RWPE1 (cell line): ENCODE data around the gene ANO4.

Experiments used
- CTCF ChIA-PET: fragments of 350-600 bp; sonication (Branson Sonifier 250); formaldehyde crosslinking; extraction: SDS; loops from one replicate; lab custom pipeline; 2021; lab: Yijun Ruan, JAX
- POLR2A ChIA-PET: fragments of 400-600 bp; formaldehyde crosslinking; extraction: SDS; loops from one replicate; lab custom pipeline; 2020; ENCODE audit warnings: antibody characterized with exemption; ENCODE audit not compliant: low non-redundant PET; lab: Yijun Ruan, JAX
- DNase-seq: peaks from one replicate; pipeline ENCODE4 v3.0.0; 2012; ENCODE audit warnings: low spot score
- H3K27ac ChIP-seq: fragments of 450-650 bp; 2 replicates; pipeline ENCODE4 v1.5.1; 2017
- TF ChIP-seq, protein P1 (sequence below): fragments of 450-650 bp; conservative IDR thresholded peaks from 2 replicates; pipeline ENCODE4 v1.5.1; 2017; ENCODE audit warnings: low read depth, mild to moderate bottlenecking

The ANO4 gene

DNA sequence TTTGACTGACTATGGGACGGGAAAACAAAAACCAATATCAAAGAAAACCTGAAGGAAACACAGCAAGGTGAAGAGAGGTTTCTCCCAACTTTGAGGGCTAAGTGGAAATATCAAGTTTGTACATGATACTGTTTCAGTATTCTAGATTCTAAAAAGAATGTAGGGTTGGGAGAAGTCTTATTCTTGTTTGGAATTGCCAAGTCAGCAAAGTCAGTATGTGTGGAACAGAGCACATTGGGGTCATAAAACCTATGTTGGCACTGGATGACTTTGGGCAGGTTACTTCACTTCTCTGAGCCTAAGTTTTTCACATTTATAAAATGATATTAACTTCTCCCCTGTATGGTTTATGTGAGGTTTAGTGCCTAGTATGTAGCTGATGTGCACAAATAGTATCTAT is 182.2 kb downstream of the ANO4 start:
- TF ChIP-seq, protein P1, sequence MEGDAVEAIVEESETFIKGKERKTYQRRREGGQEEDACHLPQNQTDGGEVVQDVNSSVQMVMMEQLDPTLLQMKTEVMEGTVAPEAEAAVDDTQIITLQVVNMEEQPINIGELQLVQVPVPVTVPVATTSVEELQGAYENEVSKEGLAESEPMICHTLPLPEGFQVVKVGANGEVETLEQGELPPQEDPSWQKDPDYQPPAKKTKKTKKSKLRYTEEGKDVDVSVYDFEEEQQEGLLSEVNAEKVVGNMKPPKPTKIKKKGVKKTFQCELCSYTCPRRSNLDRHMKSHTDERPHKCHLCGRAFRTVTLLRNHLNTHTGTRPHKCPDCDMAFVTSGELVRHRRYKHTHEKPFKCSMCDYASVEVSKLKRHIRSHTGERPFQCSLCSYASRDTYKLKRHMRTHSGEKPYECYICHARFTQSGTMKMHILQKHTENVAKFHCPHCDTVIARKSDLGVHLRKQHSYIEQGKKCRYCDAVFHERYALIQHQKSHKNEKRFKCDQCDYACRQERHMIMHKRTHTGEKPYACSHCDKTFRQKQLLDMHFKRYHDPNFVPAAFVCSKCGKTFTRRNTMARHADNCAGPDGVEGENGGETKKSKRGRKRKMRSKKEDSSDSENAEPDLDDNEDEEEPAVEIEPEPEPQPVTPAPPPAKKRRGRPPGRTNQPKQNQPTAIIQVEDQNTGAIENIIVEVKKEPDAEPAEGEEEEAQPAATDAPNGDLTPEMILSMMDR = no peak
- no peak overlapping the region for H3K27ac ChIP-seq
- ChIA-PET POLR2A (no interaction called here), CTCF (no interaction called here)
- DNase-seq = no peak

DNA sequence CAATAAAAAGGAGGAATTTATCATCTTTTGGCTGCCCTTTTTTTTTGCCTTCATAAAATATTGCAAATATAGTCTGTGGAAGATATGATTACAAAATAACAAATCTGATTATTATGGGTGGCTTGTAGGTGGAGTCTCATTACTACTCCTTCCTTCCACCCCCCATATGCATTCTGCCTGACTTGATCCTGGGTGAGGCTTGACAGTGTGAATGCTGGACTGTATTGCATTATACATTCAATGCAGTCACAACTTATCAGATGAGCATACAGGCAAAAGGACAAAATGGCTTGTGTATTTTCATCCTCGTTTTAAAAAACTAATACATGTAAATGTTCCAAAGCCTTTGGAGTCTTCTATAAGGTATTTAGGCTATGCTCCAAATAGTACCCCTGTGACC is 186.3 kb downstream of the ANO4 start:
- ChIA-PET CTCF (interaction anchor here (0.9 kb wide), 1 partner anchor 84 kb away, joined by 3 read pairs; no protein-coding TSS in a partner anchor), POLR2A (no interaction called here)
- H3K27ac ChIP-seq = no peak overlapping the region
- DNase-seq = no peak
- TF ChIP-seq, protein P1 = no peak

DNA sequence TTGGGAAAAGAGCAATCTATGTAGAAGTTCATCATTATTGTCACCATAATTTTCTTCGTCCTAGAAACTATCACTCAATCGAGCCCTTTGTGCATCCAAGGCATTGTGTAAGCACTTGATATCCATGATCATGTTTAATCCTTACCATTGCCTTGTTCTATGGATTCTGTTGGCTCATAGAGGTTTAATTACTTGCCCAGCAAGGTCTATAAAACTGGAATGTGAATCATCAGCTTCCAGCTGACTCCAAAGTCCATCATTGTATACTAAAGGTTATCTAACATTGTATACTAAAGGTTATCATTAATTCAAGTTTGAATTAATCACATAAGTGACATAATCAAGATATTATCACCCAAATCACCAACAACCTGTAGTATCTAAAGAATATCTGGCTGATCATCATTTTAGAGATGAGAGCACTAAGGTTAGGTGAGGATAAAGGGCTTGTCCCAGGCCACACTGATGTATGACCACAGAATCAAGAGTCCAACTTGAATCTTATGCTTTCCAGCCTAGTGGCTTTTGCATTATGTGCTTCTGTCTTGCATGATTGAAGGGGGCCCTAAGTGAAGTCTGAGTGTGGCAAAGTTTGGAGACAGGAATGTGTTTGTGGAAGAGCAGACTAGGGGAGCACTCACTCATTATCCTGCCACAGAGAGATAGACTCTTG is 188.1 kb downstream of the ANO4 start:
- TF ChIP-seq, protein P1 = no peak
- DNase-seq = no peak
- POLR2A ChIA-PET = no interaction called here
- CTCF ChIA-PET = no interaction called here
- H3K27ac ChIP-seq = no peak overlapping the region

DNA sequence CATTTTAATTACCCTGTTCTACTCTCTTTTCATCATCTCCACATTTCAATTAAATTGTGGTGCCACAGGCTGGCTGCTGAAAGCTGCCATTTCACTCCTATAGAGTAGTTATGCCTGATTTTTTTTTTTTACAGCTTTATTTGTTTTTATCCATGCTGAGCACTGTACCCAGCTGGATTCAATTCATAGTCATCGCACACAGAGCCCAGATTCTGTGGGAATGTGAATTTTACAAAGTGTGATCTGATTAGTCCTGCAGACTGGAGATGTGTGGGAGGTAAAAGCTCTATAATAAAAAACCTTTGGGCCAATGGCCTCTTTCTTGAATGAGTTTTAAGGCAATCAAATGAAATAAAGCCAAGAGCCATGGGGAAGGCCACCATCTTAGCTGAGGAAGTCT is 190.2 kb downstream of the ANO4 start:
- TF ChIP-seq, protein P1 = no peak
- no peak overlapping the region for H3K27ac ChIP-seq
- POLR2A ChIA-PET = no interaction called here
- CTCF ChIA-PET = no interaction called here
- no peak for DNase-seq

DNA sequence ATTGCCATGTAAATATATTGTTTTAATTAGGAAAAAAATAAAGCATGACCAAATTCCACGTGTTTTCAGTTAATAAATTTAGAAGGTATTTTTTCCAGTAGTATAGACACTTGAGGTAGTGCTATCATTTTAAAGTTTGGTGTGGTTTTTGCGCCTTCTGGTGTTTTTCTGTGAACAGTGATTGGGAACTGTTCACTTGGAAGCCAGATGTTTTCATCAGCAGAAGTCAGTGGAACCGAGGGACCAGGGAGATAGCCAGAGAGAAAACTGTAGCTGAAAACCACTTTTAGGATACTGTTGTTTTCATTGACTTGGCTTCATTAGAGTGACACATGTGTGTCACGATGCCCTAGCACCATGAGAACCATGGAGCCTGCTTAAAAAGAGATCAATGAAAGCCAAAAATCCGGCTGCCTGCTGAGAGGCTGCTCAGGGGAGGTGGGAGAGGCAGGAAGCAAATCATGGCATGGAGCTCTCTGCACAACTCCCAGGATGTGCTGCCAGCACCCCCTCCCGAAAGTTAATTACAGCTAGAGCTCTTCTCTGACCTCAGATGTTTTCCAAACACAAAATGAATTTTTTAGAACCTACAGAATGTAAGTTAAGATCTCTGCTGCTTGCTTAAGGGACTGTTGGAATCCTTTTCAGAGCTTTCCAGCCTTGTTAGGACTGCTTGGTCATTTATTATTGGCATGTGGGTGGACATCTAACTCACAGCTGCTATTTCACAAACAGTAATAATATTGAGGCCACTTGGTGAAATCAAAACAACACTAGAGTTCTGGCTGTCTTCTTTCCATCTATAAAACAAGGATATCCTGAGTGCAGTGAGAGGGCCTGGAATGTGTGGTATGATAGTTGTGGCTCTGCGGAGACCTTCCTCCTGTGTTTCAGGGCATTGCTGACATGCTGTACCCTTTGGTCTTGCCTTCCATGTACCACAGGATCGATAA is 192.3 kb downstream of the ANO4 start:
- no peak overlapping the region for H3K27ac ChIP-seq
- DNase-seq = no peak
- ChIA-PET CTCF (no interaction called here), POLR2A (no interaction called here)
- TF ChIP-seq, protein P1 = no peak
